ENCODE results near the gene WASF2. TPM values are rescaled to one million over a fixed set of nuclear protein-coding genes. Genes with fewer than 3 reads are reported as not detected.
A peak's percentile ranks its signal among the peaks of the same experiment; 100 is the strongest.

The WASF2 gene
- total and polyA plus RNA-seq, 2 of the 4 experiments (the other 2 are of a cell fraction), result 7.9 to 45.4 TPM

- H3K4me3 ChIP-seq (ENCODE audit: insufficient read depth, low read depth, low read length), result no peak overlapping the region
- H3K56ac ChIP-seq (ENCODE audit: extremely low read depth, insufficient read depth, low read length), result no peak overlapping the region
- CTCF ChIA-PET, result no interaction called here
- H3K9me3 ChIP-seq (ENCODE audit: control insufficient read depth, insufficient read depth, low read length), result no peaks in the 10 kb centered on the region
- ATAC-seq (ENCODE audit: low read depth), result no peak; the same call in 1 of the 2 replicates
- peaks cover 21% of the 10 kb centered on the region for H3K4me1 ChIP-seq (ENCODE audit: control insufficient read depth, insufficient read depth, low read length)
- H2AK9ac ChIP-seq (replicated peaks; ENCODE audit: low read depth, low read length, poor library complexity), result no peak overlapping the region
- no peak overlapping the region for H2AFZ ChIP-seq (replicated peaks; ENCODE audit: low read length, poor library complexity)
- H3K14ac ChIP-seq (replicated peaks; ENCODE audit: low read depth, low read length), result 0 out of 2 replicates have a peak overlapping the region, but pooled peaks have one; percentile 22
- no peak overlapping the region for H3K27ac ChIP-seq (ENCODE audit: insufficient read depth, low read length)
- no peak overlapping the region for H4K8ac ChIP-seq (ENCODE audit: low read depth in 2 of 2, low read length in 2 of 2)
- no peaks in the 10 kb centered on the region for H3K27me3 ChIP-seq (ENCODE audit: control insufficient read depth, insufficient read depth, low read length)
- no peak overlapping the region for H2BK5ac ChIP-seq (ENCODE audit: low read depth, low read length, poor library complexity, severe bottlenecking)
- BruUV-seq (replicated peaks), result no TSS peak
- dilution Hi-C loops (cut with HindIII; ENCODE audit: low sequenced_read_pairs, unreplicated experiment), result no loop called here
- H4K91ac ChIP-seq (ENCODE audit: insufficient read depth, low read depth, low read length), result no peak overlapping the region
- TF ChIP-seq NFE2L2 (IDR thresholded peaks at IDR 0.05; ENCODE audit: low read depth, low read length) (no peak), MAZ (IDR thresholded peaks at IDR 0.05; ENCODE audit: borderline replicate concordance, low read depth, low read length) (no peak), RAD21 (IDR thresholded peaks at IDR 0.05; ENCODE audit: low read length) (no peak), CEBPB (IDR thresholded peaks at IDR 0.05; ENCODE audit: low read depth, low read length) (no peak), RFX5 (IDR thresholded peaks at IDR 0.05; ENCODE audit: low read depth, low read length) (no peak), USF2 (IDR thresholded peaks at IDR 0.05; ENCODE audit: low read depth, low read length) (no peak), MAFK (IDR thresholded peaks at IDR 0.05; ENCODE audit: low read depth, low read length) (no peak)
- no peak overlapping the region for H3K18ac ChIP-seq (ENCODE audit: low read depth, low read length)
- H3K4ac ChIP-seq (ENCODE audit: low read depth, low read length), result no peak overlapping the region
- H3K4me2 ChIP-seq (ENCODE audit: low read depth, low read length), result no peak overlapping the region
- in situ Hi-C loops (cut with MboI; ENCODE audit: low sequenced_read_pairs), result no loop called here
- no peak overlapping the region for H4K5ac ChIP-seq (ENCODE audit: low read depth, low read length)
- intact Hi-C loops (cut with micrococcal nuclease), result no loop called here
- H4K20me1 ChIP-seq (ENCODE audit: insufficient read depth, low read length), result peaks cover 55% of the 10 kb centered on the region
- no peak overlapping the region for H3K23ac ChIP-seq (ENCODE audit: low read depth, low read length)
- H2BK120ac ChIP-seq (ENCODE audit: low read depth, low read length), result no peak overlapping the region
- DNase-seq, result no peak
- no CpG with 5 or more reads among the region's 1 CpG for WGBS, 2 experiments (ENCODE audit: extremely low coverage in 2 of 2, insufficient read length in 1 of 2)
- no peak overlapping the region for H2BK15ac ChIP-seq (ENCODE audit: low read depth, low read length)
- H3K36me3 ChIP-seq (ENCODE audit: control insufficient read depth, insufficient read depth, low read length), result no peaks in the 10 kb centered on the region; the same call in 1 of the 2 replicates
- H2BK20ac ChIP-seq (ENCODE audit: low read depth, low read length), result no peak overlapping the region
- peaks cover 20% of the 10 kb centered on the region for H3K9me1 ChIP-seq (ENCODE audit: insufficient read depth, low read length)
- peaks cover 31 to 76% of the 10 kb centered on the region in 2 experiments for H3K79me1 ChIP-seq (ENCODE audit: low read depth in 1 of 2, low read length in 2 of 2)
- H3K9ac ChIP-seq (ENCODE audit: low read depth, low read length), result no peak overlapping the region
- POLR2A ChIA-PET (ENCODE audit: unreplicated experiment), result no interaction called here
- no peak overlapping the region for H2AK5ac ChIP-seq (ENCODE audit: low read depth, low read length)
Observed at GRCh38 chr1:27438621-27439061, 51.3 kb downstream of the WASF2 start.
